Liver (tissue), 9 donors: Measurements from ENCODE around the gene ATP6V1C2. TPM values are rescaled to one million over a fixed set of nuclear protein-coding genes. Genes with fewer than 3 reads are reported as not detected.

Experiments used
- DNase-seq: peaks from one replicate; pipeline ENCODE4 v3.0.0-alpha.2; 2017; ENCODE audit warnings: low spot score
- H3K27ac ChIP-seq, 2 donors: one replicate each; pipeline ENCODE4 v1.7.0; 2013; ENCODE audit warnings: inconsistent platforms in 2 of 2, low read length in 2 of 2, control low read depth in 1 of 2, low read depth in 1 of 2, mild to moderate bottlenecking in 1 of 2
- H3K27me3 ChIP-seq, 4 donors: one replicate each; pipeline versions ENCODE4 v1.6.1 to v1.7.0; 2013; ENCODE audit warnings: low read length in 3 of 4, inconsistent platforms in 1 of 4, mild to moderate bottlenecking in 1 of 4, moderate library complexity in 1 of 4; ENCODE audit not compliant: control insufficient read depth in 4 of 4, insufficient read depth in 4 of 4
- H3K36me3 ChIP-seq, 4 donors: one replicate each; pipeline versions ENCODE4 v1.6.1 to v1.7.0; 2013; ENCODE audit warnings: low read length in 3 of 4, mild to moderate bottlenecking in 3 of 4, low read depth in 1 of 4, moderate library complexity in 1 of 4; ENCODE audit not compliant: control insufficient read depth in 4 of 4, insufficient read depth in 3 of 4
- H3K4me1 ChIP-seq, 4 donors: one replicate each; pipeline versions ENCODE4 v1.6.1 to v1.7.0; 2013; ENCODE audit warnings: low read length in 3 of 4, mild to moderate bottlenecking in 3 of 4, moderate library complexity in 1 of 4; ENCODE audit not compliant: control insufficient read depth in 4 of 4, insufficient read depth in 4 of 4
- H3K4me3 ChIP-seq, 3 donors: one replicate each; pipeline versions ENCODE4 v1.6.1 to v1.7.0; 2013; ENCODE audit warnings: low read length in 3 of 3, control low read depth in 1 of 3, low read depth in 1 of 3, mild to moderate bottlenecking in 1 of 3
- H3K9ac ChIP-seq, 2 donors: one replicate each; pipeline ENCODE4 v1.7.0; 2013; ENCODE audit warnings: low read length in 2 of 2, mild to moderate bottlenecking in 2 of 2, moderate library complexity in 2 of 2, control low read depth in 1 of 2, low read depth in 1 of 2
- H3K9me3 ChIP-seq, 4 donors: one replicate each; pipeline versions ENCODE4 v1.6.1 to v1.7.0; 2013; ENCODE audit warnings: low read length in 3 of 4; ENCODE audit not compliant: control insufficient read depth in 4 of 4
- CTCF ChIP-seq: fragments of 150-350 bp; IDR thresholded peaks from 2 replicates; pipeline ENCODE4 v1.5.1; 2017; ENCODE audit warnings: improper control_type of control experiment, low read depth, low read length; ENCODE audit not compliant: missing input control
- EGR1 ChIP-seq, 2 donors: IDR thresholded peaks; 2 replicates each; pipeline ENCODE4 v1.6.1; 2016 to 2018; ENCODE audit warnings: antibody characterized with exemption in 2 of 2, low read depth in 2 of 2
- FOXA1 ChIP-seq: IDR thresholded peaks from 2 replicates; pipeline ENCODE4 v1.6.1; 2016; ENCODE audit warnings: antibody characterized with exemption
- FOXA2 ChIP-seq: IDR thresholded peaks from 2 replicates; pipeline ENCODE4 v1.6.1; 2016; ENCODE audit warnings: antibody characterized with exemption
- GABPA ChIP-seq, 2 donors: IDR thresholded peaks in 1 of 2; conservative IDR thresholded peaks in 1 of 2; 2 replicates each; pipeline ENCODE4 v1.6.1; 2016; ENCODE audit warnings: antibody characterized with exemption in 2 of 2, mild to moderate bottlenecking in 1 of 2, moderate library complexity in 1 of 2
- HNF4A ChIP-seq, 2 donors: conservative IDR thresholded peaks; 2 replicates each; pipeline ENCODE4 v1.6.1; 2016; ENCODE audit warnings: antibody characterized with exemption in 2 of 2, mild to moderate bottlenecking in 2 of 2
- HNF4G ChIP-seq: IDR thresholded peaks from 2 replicates; pipeline ENCODE4 v1.6.1; 2016; ENCODE audit warnings: antibody characterized with exemption
- JUND ChIP-seq, 2 donors: IDR thresholded peaks; 2 replicates each; pipeline ENCODE4 v1.6.1; 2016; ENCODE audit warnings: antibody characterized with exemption in 2 of 2
- NR2F2 ChIP-seq: IDR thresholded peaks from 2 replicates; pipeline ENCODE4 v1.6.1; 2016; ENCODE audit warnings: antibody characterized with exemption
- REST ChIP-seq: IDR thresholded peaks from 2 replicates; pipeline ENCODE4 v1.6.1; 2016; ENCODE audit warnings: antibody characterized with exemption, mild to moderate bottlenecking
- RXRA ChIP-seq, 2 donors: IDR thresholded peaks; 2 replicates each; pipeline ENCODE4 v1.6.1; 2017 to 2018; ENCODE audit warnings: antibody characterized with exemption in 2 of 2, mild to moderate bottlenecking in 1 of 2
- SP1 ChIP-seq: IDR thresholded peaks from 2 replicates; pipeline ENCODE4 v1.6.1; 2018; ENCODE audit warnings: antibody characterized with exemption, mild to moderate bottlenecking
- TAF1 ChIP-seq: conservative IDR thresholded peaks from 2 replicates; pipeline ENCODE4 v1.6.1; 2016; ENCODE audit warnings: antibody characterized with exemption, mild to moderate bottlenecking
- ZBTB33 ChIP-seq: IDR thresholded peaks from 2 replicates; pipeline ENCODE4 v1.6.1; 2016; ENCODE audit warnings: antibody characterized with exemption
- WGBS: extraction: QIAGEN DNeasy Blood & Tissue Kit; methylation state at CpG from one replicate; pipeline ENCODE4 v1.1.7; 2013; 5-methylcytosine and 5-hydroxymethylcytosine counted together
- polyA plus RNA-seq, 2 donors: library from polyadenylated mRNA; stranded (reverse) in 1 of 2; unstranded in 1 of 2; fragments of 200-250 nt in 1 of 2; fragments of >200 nt in 1 of 2; fragmentation: Nextera tagmentation in 1 of 2; extraction: Ambion mirVana in 1 of 2; gene quantifications; one replicate each; pipeline versions ENCODE4 v1.2.1 to v1.2.3, GENCODE V29; 2013 to 2015
- total RNA-seq, 2 donors: library from RNA; depleted of rRNA; stranded (reverse); fragments of >200 nt; gene quantifications; one replicate each; pipeline ENCODE4 v1.2.3, GENCODE V29; 2014
- TF ChIP-seq, protein P1 (sequence below): IDR thresholded peaks from 2 replicates; pipeline ENCODE4 v1.6.1; 2016; ENCODE audit warnings: antibody characterized with exemption
- TF ChIP-seq, protein P2 (sequence below): IDR thresholded peaks from 2 replicates; pipeline ENCODE4 v1.6.1; 2016; ENCODE audit warnings: antibody characterized with exemption
- donor health status: healthy.
- donor health status: healthy.
- donor health status: healthy.
- donor health status: healthy.
- donor health status: healthy.

ATP6V1C2 gene
- total and polyA plus RNA-seq, 4 donors, result 0.08 to 0.66 (median 0.33) TPM

GRCh38 chr2:10790228-10790973, 69.0 kb downstream of the ATP6V1C2 start:
- no peak overlapping the region for H3K9ac ChIP-seq
- no peak overlapping the region for H3K27ac ChIP-seq
- H3K4me1 ChIP-seq, result peaks cover 0 to 2% (median 0%) of the 10 kb centered on the region in 4 donors
- no peak for DNase-seq
- no peaks in the 10 kb centered on the region for H3K27me3 ChIP-seq
- WGBS, result 84% methylated on average over 6 of the region's 6 CpGs
- H3K9me3 ChIP-seq, result no peaks in the 10 kb centered on the region
- H3K36me3 ChIP-seq, result peaks cover 15 to 81% (median 66%) of the 10 kb centered on the region in 4 donors
- no peak for TF ChIP-seq FOXA2
- TF ChIP-seq, protein P1, sequence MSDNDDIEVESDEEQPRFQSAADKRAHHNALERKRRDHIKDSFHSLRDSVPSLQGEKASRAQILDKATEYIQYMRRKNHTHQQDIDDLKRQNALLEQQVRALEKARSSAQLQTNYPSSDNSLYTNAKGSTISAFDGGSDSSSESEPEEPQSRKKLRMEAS, result no peak
- TF ChIP-seq ZBTB33, result no peak
- TF ChIP-seq REST, result no peak
- no peak for TF ChIP-seq NR2F2
- no peak for TF ChIP-seq SP1
- TF ChIP-seq HNF4G, result no peak
- no peak for TF ChIP-seq GABPA (IDR thresholded peaks at IDR 0.05 in 1 of 2, conservative IDR thresholded peaks at IDR 0.05 in 1 of 2)
- TF ChIP-seq RXRA (IDR thresholded peaks at IDR 0.05), result no peak
- H3K4me3 ChIP-seq, result no peak overlapping the region

- Histone ChIP-seq H3K9ac (no peak overlapping the region), H3K9me3 (no peaks in the 10 kb centered on the region), H3K27me3 (no peaks in the 10 kb centered on the region), H3K4me3 (no peak overlapping the region), H3K4me1 (peaks cover 0 to 2% (median 0%) of the 10 kb centered on the region in 4 donors), H3K36me3 (peaks cover 16 to 76% (median 64%) of the 10 kb centered on the region in 4 donors), H3K27ac (no peak overlapping the region)
- no peak for DNase-seq
- 84% methylated on average over 2 of the region's 2 CpGs for whole genome bisulfite sequencing
- TF ChIP-seq GABPA (IDR thresholded peaks at IDR 0.05 in 1 of 2, conservative IDR thresholded peaks at IDR 0.05 in 1 of 2) (no peak), JUND (IDR thresholded peaks at IDR 0.05) (no peak), NR2F2 (no peak), HNF4G (no peak), REST (no peak), FOXA1 (no peak), FOXA2 (no peak), EGR1 (IDR thresholded peaks at IDR 0.05; ENCODE audit: low read depth in 2 of 2) (no peak), HNF4A (conservative IDR thresholded peaks at IDR 0.05) (no peak), TAF1 (no peak), CTCF (no peak)
- TF ChIP-seq, protein P2, sequence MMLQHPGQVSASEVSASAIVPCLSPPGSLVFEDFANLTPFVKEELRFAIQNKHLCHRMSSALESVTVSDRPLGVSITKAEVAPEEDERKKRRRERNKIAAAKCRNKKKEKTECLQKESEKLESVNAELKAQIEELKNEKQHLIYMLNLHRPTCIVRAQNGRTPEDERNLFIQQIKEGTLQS, result no peak
- TF ChIP-seq, protein P1, result no peak
Measured at GRCh38 chr2:10792001-10792634, 70.7 kb downstream of the ATP6V1C2 start.
